Measurements from ENCODE around the gene LRRIQ3. TPM values are rescaled to one million over a fixed set of nuclear protein-coding genes. Genes with fewer than 3 reads are reported as not detected.

The LRRIQ3 gene
- total RNA-seq, 4 donors from 2014 or later: 0.54 TPM; not detected in 3

DNA sequence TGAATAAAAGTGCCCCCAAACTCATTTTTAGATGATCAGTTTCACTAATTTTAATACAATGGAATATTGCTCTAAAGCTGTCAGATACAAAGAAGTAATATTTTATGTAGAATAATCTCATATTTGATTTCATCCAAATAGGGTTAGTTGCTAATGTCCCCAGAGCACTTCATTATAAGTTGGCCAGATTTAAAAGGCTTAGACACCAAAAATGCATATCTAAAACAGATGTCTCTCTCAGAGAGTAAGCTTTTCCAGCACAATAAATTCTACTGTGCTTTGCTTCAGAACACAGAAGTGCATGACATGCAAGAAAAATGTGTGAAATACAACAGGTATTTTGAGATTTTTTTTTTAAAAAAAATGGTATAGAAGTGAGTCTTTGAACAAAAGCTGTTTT, 194.2 kb downstream of the LRRIQ3 start:
- no peak overlapping the region for H3K27ac ChIP-seq
- no peaks in the 10 kb centered on the region for H3K36me3 ChIP-seq
- no peaks in the 10 kb centered on the region for H3K27me3 ChIP-seq
- H3K4me1 ChIP-seq: no peaks in the 10 kb centered on the region
- no peak overlapping the region for H3K4me3 ChIP-seq
- no peaks in the 10 kb centered on the region for H3K9me3 ChIP-seq
- no peak for TF ChIP-seq CTCF (IDR thresholded peaks at IDR 0.05)
- TF ChIP-seq POLR2A (IDR thresholded peaks at IDR 0.05): no peak
- no peak for DNase-seq

DNA sequence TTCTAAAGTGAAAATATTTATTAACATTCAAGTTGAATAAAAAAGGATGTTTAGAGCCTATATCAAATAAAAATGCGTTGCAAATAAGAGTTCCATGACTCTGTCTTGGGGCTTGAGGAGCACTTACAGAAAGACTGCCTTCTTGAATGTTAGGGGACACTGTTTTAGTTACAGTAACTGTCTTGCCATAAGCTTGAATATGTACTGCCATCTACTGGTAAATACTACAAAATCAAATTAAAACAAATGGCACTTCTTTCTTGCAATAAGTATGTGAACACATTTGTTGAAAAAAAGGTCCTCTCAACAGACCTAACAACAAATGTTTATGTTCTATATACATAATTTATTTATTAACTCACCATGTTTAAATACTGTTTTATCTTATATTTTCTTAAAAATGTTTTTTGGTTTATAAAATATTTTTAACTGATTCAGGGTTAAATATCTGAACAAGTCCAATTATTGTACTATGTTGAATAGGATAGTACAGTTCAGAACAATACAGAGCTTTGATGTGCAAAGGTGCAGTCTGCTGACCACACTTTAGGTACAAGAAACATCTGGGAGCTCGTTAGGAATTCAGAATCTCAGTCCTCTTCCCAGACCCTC, 199.5 kb downstream of the LRRIQ3 start:
- Histone ChIP-seq H3K27ac (no peak overlapping the region), H3K27me3 (no peaks in the 10 kb centered on the region), H3K4me1 (no peaks in the 10 kb centered on the region), H3K36me3 (no peaks in the 10 kb centered on the region), H3K9me3 (no peaks in the 10 kb centered on the region), H3K4me3 (no peak overlapping the region)
- TF ChIP-seq CTCF (IDR thresholded peaks at IDR 0.05): peak in 4 of 6 experiments; percentile 26 to 62 (median 48)
- no peak for TF ChIP-seq POLR2A (IDR thresholded peaks at IDR 0.05)
- no peak for DNase-seq

DNA sequence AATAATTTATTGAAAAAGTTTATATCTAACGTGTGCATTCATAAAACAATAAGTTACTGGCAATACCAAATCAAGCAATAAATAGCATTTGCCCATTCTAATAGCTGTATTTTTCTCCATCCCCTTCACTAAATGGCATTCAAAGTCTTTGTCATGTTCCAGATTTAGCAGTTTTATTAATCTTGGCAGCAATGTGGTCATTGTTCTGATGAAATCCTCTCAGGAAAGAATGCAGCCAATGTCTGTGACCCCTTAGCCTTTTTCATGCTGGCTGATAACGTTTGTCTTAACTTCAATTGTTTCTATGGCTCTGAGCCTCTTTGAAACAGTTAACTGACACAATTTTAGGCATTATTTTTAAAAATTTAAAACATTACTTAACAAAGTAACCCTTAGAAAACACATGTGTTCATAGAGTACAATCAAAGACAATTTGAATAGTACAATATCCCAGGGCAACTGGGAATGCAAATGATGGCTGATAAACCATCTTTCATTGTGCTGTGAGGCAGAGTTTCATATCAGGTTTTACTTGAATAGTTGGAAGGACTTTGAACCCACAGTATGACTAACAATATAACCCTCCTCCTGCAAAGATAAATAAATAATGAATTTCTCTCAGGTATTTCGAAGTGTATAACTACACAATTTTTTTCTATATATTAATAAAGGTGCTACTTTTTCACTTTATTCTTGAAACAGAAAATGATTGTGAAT, 217.5 kb downstream of the LRRIQ3 start:
- no peak overlapping the region for H3K4me3 ChIP-seq
- no peaks in the 10 kb centered on the region for H3K4me1 ChIP-seq
- no peak for DNase-seq
- H3K36me3 ChIP-seq: no peaks in the 10 kb centered on the region
- no peak overlapping the region for H3K27ac ChIP-seq
- TF ChIP-seq POLR2A (IDR thresholded peaks at IDR 0.05) (no peak), CTCF (IDR thresholded peaks at IDR 0.05) (no peak)
- no peaks in the 10 kb centered on the region for H3K27me3 ChIP-seq
- H3K9me3 ChIP-seq: no peaks in the 10 kb centered on the region

- no peaks in the 10 kb centered on the region for H3K4me1 ChIP-seq
- no peak overlapping the region for H3K4me3 ChIP-seq
- TF ChIP-seq CTCF (IDR thresholded peaks at IDR 0.05) (no peak), POLR2A (IDR thresholded peaks at IDR 0.05) (no peak)
- H3K9me3 ChIP-seq: no peaks in the 10 kb centered on the region
- no peak for DNase-seq
- no peak overlapping the region for H3K27ac ChIP-seq
- H3K27me3 ChIP-seq: no peaks in the 10 kb centered on the region
- H3K36me3 ChIP-seq: no peaks in the 10 kb centered on the region
Observed at GRCh38 chr1:73979684-73980083, 218.3 kb downstream of the LRRIQ3 start.

GRCh38 chr1:73978964-73979363, 219.0 kb downstream of the LRRIQ3 start:
- H3K36me3 ChIP-seq: no peaks in the 10 kb centered on the region
- H3K27ac ChIP-seq: no peak overlapping the region
- TF ChIP-seq POLR2A (IDR thresholded peaks at IDR 0.05): no peak
- TF ChIP-seq CTCF (IDR thresholded peaks at IDR 0.05): no peak
- H3K9me3 ChIP-seq: no peaks in the 10 kb centered on the region
- H3K27me3 ChIP-seq: no peaks in the 10 kb centered on the region
- no peak overlapping the region for H3K4me3 ChIP-seq
- no peak for DNase-seq
- H3K4me1 ChIP-seq: no peaks in the 10 kb centered on the region

Other genes with a start within 250 kb of the LRRIQ3 start
- 10 to 100 TPM; 12.9 to 31.5 (median 19.9) TPM for gene FPGT, start 66 bp upstream of the LRRIQ3 start, total RNA-seq
- gene TNNI3K, start 37.2 kb upstream of the LRRIQ3 start, total RNA-seq: 1 to 10 TPM in 1 of 4 donors, not detected in 3; 2.0 TPM